Islet precursor cell (in vitro differentiated cells): ENCODE measurements around the gene IGFBP3.

Experiments used
- DNase-seq: peaks from one replicate; pipeline ENCODE4 v3.0.0-alpha.2; 2018

The IGFBP3 gene

DNA sequence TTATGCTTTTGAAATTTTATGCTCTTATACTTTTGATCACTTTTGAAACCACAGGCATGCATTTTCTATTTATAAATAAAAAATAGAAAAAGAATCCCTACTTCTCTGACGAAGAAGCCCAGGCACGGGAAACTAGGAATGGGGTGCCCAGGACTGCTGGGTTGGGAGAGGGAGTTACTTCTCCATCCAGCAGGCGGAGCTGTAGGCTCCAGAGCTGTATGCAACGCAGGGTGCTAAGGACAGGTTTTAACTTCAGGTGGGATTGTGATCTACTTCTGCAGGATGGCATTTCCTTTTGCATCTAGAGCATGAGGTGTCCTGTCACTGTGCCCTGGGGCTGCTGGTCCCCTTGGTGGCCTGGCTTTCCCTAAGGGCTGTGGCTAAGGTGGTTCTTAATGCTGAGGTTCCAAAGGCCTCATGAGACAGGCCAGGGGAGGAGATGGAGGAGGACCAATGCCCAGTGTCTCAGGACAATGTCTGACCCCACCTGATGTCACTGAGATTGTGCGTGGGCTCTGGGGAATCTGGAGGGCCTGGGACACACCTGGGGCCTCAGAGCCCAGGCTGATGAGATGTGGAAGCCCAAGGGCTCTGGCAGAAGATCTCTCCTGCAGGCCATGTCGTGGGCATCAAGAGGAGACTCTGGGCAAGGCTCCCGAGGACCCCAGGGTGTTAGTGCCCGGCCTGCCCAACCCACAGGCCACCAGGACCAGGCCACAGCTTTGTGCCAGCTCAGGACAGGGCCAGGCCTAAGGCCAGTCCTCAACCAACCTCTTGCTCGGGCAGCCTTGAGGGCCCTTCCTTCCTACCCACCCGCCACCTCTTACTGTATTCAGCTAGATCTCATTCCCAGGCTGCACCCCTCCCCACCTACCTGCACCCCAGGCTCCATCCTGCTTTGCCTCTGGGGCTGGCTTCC lies 48.7 kb downstream of the IGFBP3 start:
- no peak for DNase-seq

DNA sequence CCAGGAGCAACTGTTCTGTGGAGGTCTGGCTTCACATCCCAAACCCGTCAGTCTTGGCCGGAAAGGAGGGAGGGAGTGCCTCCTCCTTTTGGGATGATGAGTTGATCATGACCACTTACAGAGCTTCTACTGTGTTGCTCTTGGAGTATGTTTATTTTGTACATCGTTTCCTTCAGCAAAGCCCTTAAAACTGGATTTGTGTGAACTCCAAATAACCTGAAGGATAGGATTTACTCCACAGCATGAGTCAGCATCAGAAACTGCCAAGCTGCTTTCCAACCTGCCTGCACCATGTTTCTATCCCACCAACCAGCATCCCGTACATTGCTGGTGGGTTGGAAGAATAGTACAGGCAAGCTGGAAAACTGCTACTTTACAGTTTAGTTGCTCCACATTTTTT lies 51.6 kb downstream of the IGFBP3 start:
- DNase-seq, result no peak

DNA sequence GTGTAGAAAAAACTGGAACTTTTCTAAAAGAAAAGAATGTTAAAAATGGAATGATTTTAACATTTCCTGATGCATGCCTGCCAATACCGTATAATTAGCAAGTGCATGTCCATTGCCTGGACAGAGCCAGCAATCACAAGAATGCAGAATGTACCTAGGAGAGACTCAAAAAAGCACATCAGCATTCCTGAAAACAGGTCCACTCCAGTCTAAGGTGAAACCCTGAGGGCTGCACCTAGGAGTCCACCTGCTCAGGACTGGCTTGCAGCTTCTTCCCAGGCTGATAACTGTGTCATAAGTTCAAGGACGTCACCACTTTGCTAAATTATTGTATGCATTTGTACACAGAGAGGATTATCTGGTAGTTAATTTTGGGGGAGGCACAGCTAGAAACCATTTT lies 53.6 kb downstream of the IGFBP3 start:
- DNase-seq, result no peak

DNA sequence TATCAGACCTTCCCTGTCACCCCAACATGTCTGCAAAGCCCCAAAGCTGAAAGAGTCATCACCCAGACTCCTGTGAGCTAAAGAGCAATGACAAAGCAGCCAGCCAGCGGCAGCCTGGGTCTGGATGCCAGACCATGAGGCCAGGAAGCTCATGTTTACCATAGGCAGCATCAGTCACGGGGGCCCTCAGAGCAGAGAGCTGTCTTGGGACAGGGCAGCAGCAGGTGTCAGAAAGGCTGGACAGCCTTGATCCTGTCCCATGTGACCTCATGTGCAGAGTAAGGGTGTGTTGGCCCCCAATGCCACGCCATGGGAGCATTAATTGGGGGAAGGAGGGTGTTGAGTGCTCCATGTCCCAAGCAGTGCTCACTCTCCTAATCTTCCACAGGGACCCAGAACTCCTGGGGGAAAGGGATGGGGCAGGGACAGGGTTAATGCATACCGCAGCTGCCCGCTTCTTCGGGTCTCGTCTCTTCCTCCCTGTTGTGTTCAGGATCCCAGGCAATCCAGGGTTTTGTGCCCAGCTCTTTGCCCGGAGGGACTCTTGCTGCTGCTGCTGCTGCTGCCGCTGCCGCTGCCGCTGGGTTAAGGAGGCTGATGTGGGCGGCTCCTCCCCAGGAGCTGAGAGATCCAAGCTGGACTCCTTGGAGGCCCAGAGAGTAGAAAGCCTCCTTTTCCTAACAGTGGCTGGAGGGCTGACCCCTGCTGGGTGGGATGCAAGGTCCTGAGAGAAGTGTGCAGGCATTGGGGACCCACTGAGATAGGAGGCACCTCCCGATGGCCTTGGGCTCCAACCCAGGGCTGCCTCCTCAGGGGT lies 55.3 kb downstream of the IGFBP3 start:
- no peak for DNase-seq

DNA sequence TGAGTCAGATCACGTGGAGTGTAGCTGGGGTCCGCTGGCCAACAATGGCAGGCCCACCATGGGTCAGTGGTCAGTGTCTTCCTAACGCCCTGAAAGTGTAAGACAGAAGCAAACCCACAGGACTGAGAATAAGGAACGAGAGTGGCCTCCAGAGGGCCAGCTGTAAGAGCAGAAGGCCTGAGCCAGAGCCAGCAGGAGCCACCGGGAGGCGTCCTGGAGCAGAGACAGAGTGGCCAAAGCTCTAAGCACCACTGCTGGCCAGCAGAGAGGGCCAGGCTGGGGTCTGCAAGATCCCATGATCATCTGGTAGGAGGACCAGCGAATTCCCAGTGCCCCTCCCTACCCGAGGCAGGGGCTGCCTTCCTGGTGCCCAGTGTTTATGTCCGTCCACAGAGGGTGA lies 57.4 kb downstream of the IGFBP3 start:
- peak; percentile 66 for DNase-seq
